ENCODE results near the gene C6orf136. TPM values are rescaled to one million over a fixed set of nuclear protein-coding genes. Genes with fewer than 3 reads are reported as not detected.
"Not testable (repeated sequence)": the region's sequence is repeated elsewhere in the genome, so short reads cannot be mapped to it uniquely, and the experiment has no call there.

The C6orf136 gene
- 11.5 to 18.3 TPM (median 13.4 TPM) in 3 replicates for total RNA-seq
- long read RNA-seq, partial matches to known transcripts, result 0 of 4 reads
- long read RNA-seq, other reads (novel, unspliced or antisense), result 1 of 4 reads

- Mint-ChIP-seq H3K27me3 (ENCODE audit: low read depth) (no peaks in the 10 kb centered on the region), H3K9me3 (ENCODE audit: low read depth) (no peaks in the 10 kb centered on the region), H3K27ac (ENCODE audit: unreplicated experiment) (peak within 1 kb of the TSS; percentile 82), H3K36me3 (ENCODE audit: low read depth) (peaks cover 8% of the 10 kb centered on the region), H3K4me3 (ENCODE audit: unreplicated experiment) (peak within 1 kb of the TSS; percentile 82), H3K4me1 (ENCODE audit: low read depth) (peaks cover 17% of the 10 kb centered on the region)
- DNase-seq (ENCODE audit: low spot score), result peak; percentile 97
- TF ChIP-seq CTCF (IDR thresholded peaks at IDR 0.05), result no peak
Measured at GRCh38 chr6:30646450-30647241, at the start of gene C6orf136. C6orf136 (plus strand) TSS chr6:30647133; CDS start chr6:30647232, 99 bp downstream.

- Mint-ChIP-seq H3K36me3 (ENCODE audit: low read depth) (peaks cover 10% of the 10 kb centered on the region), H3K27ac (ENCODE audit: unreplicated experiment) (peak overlapping the region; percentile 85), H3K4me1 (ENCODE audit: low read depth) (peaks cover 11% of the 10 kb centered on the region)
- H3K9me3 Mint-ChIP-seq (ENCODE audit: low read depth); DNase-seq (ENCODE audit: low spot score); H3K27me3 Mint-ChIP-seq (ENCODE audit: low read depth); H3K4me3 Mint-ChIP-seq (ENCODE audit: unreplicated experiment): not testable (repeated sequence)
- TF ChIP-seq CTCF (IDR thresholded peaks at IDR 0.05), result peak; percentile 86
Measured at GRCh38 chr6:30597315-30598144, 49.4 kb upstream of the C6orf136 start.

- no peak overlapping the region for H3K4me3 Mint-ChIP-seq (ENCODE audit: unreplicated experiment)
- H3K36me3 Mint-ChIP-seq (ENCODE audit: low read depth), result peaks cover 22% of the 10 kb centered on the region
- no peak overlapping the region for H3K27ac Mint-ChIP-seq (ENCODE audit: unreplicated experiment)
- no peaks in the 10 kb centered on the region for H3K27me3 Mint-ChIP-seq (ENCODE audit: low read depth)
- peaks cover 18% of the 10 kb centered on the region for H3K4me1 Mint-ChIP-seq (ENCODE audit: low read depth)
- no peaks in the 10 kb centered on the region for H3K9me3 Mint-ChIP-seq (ENCODE audit: low read depth)
- TF ChIP-seq CTCF (IDR thresholded peaks at IDR 0.05), result no peak
- DNase-seq (ENCODE audit: low spot score), result no peak
Measured at GRCh38 chr6:30598912-30599624, 47.9 kb upstream of the C6orf136 start.

- H3K27ac Mint-ChIP-seq (ENCODE audit: unreplicated experiment), result peak overlapping the region; percentile 10
- TF ChIP-seq CTCF (IDR thresholded peaks at IDR 0.05), result no peak
Measured at GRCh38 chr6:30599625-30600324, 47.2 kb upstream of the C6orf136 start.

More at GRCh38 chr6:30599625-30600324, 47.2 kb upstream of the C6orf136 start:
- peaks cover 29% of the 10 kb centered on the region for H3K36me3 Mint-ChIP-seq (ENCODE audit: low read depth)
- DNase-seq (ENCODE audit: low spot score), result no peak
- peaks cover 18% of the 10 kb centered on the region for H3K4me1 Mint-ChIP-seq (ENCODE audit: low read depth)
- H3K4me3 Mint-ChIP-seq (ENCODE audit: unreplicated experiment), result no peak overlapping the region
- no peaks in the 10 kb centered on the region for H3K27me3 Mint-ChIP-seq (ENCODE audit: low read depth)
- H3K9me3 Mint-ChIP-seq (ENCODE audit: low read depth), result no peaks in the 10 kb centered on the region

All from chondrocyte (in vitro differentiated cells).